GM21390 (cell line): ENCODE data around the gene RBKS.

Source experiments
- ATAC-seq: cut with Tn5 transposase; IDR thresholded peaks from one replicate; pipeline ENCODE4 v1.9.1; 2021; ENCODE audit not compliant: unreplicated experiment

The RBKS gene

GRCh38 chr2:27890146-27890923 is at the start of gene RBKS, which contains the start of gene BABAM2:
Gene RBKS (minus strand): TSS chr2:27890387. CDS start chr2:27890345, 42 bp downstream.
Gene BABAM2 (plus strand): TSS chr2:27890729. CDS start chr2:27894557, 3,828 bp downstream.
- ATAC-seq, result peak; percentile 80

- ATAC-seq, result no peak
These were observed 44.8 kb upstream of the RBKS start for GRCh38 chr2:27935026-27935425.

- no peak for ATAC-seq
These were observed 42.2 kb upstream of the RBKS start for GRCh38 chr2:27932396-27932795.

- no peak for ATAC-seq
These were observed 41.3 kb upstream of the RBKS start for GRCh38 chr2:27931361-27931950.

GRCh38 chr2:27929916-27930486 is 39.8 kb upstream of the RBKS start:
- ATAC-seq, result no peak

- ATAC-seq, result no peak
These were observed 35.7 kb upstream of the RBKS start for GRCh38 chr2:27925766-27926472.

GRCh38 chr2:27922842-27923241 is 32.7 kb upstream of the RBKS start:
- no peak for ATAC-seq

GRCh38 chr2:27921880-27922547 is 31.8 kb upstream of the RBKS start:
- no peak for ATAC-seq

GRCh38 chr2:27921424-27921823 is 31.2 kb upstream of the RBKS start:
- no peak for ATAC-seq

GRCh38 chr2:27920148-27920885 is 30.1 kb upstream of the RBKS start:
- no peak for ATAC-seq

GRCh38 chr2:27916293-27916995 is 26.3 kb upstream of the RBKS start:
- no peak for ATAC-seq

- ATAC-seq, result no peak
These were observed 25.7 kb upstream of the RBKS start for GRCh38 chr2:27915874-27916273.

GRCh38 chr2:27915191-27915590 is 25.0 kb upstream of the RBKS start:
- no peak for ATAC-seq

GRCh38 chr2:27914805-27915175 is 24.6 kb upstream of the RBKS start:
- no peak for ATAC-seq

GRCh38 chr2:27914041-27914804 is 24.0 kb upstream of the RBKS start:
- no peak for ATAC-seq

GRCh38 chr2:27912512-27912911 is 22.3 kb upstream of the RBKS start:
- ATAC-seq, result no peak

- ATAC-seq, result peak; percentile 51
These were observed 21.4 kb upstream of the RBKS start for GRCh38 chr2:27911458-27912210.

- ATAC-seq, result no peak
These were observed 19.7 kb upstream of the RBKS start for GRCh38 chr2:27909901-27910300.
